Neural cell (in vitro differentiated cells): ENCODE results near the gene ZBTB46. TPM values are rescaled to one million over a fixed set of nuclear protein-coding genes. Genes with fewer than 3 reads are reported as not detected.

Source experiments
- H2AFZ ChIP-seq: fragments of 200-600, 300-800 bp; sonication (generic), shearing (Covaris generic); 2 replicates; pipeline ENCODE4 v1.6.0; 2014; ENCODE audit warnings: low read depth, mild to moderate bottlenecking, antibody characterized with exemption, low read length, moderate library complexity
- H3F3A ChIP-seq: fragments of 200-600 bp; shearing (Covaris generic); 2 replicates; pipeline ENCODE4 v1.6.1; 2016; ENCODE audit warnings: mild to moderate bottlenecking, moderate library complexity, mixed read lengths, antibody characterized with exemption, low read length; ENCODE audit not compliant: insufficient read depth, poor library complexity, severe bottlenecking
- H3K27ac ChIP-seq: fragments of 200-600, 300-800 bp; sonication (generic), shearing (Covaris generic); 2 replicates; pipeline ENCODE4 v1.5.1; 2014; ENCODE audit warnings: mild to moderate bottlenecking, low read length, moderate library complexity
- H3K27me3 ChIP-seq: fragments of 300-800, 200-600 bp; sonication (generic), shearing (Covaris generic); 2 replicates; pipeline ENCODE4 v1.6.0; 2014; ENCODE audit warnings: mild to moderate bottlenecking, low read depth, low read length, moderate library complexity; ENCODE audit not compliant: insufficient read depth
- H3K36me3 ChIP-seq: fragments of 300-800, 200-600 bp; sonication (generic), shearing (Covaris generic); 2 replicates; pipeline ENCODE4 v1.5.1; 2014; ENCODE audit warnings: mild to moderate bottlenecking, antibody characterized with exemption, low read length, moderate library complexity; ENCODE audit not compliant: insufficient read depth
- H3K4me2 ChIP-seq: fragments of 300-800, 200-600 bp; sonication (generic), shearing (Covaris generic); 2 replicates; pipeline ENCODE4 v1.6.0; 2014; ENCODE audit warnings: mild to moderate bottlenecking, low read length
- H3K4me3 ChIP-seq: fragments of 300-800, 200-600 bp; sonication (generic), shearing (Covaris generic); 2 replicates; pipeline ENCODE4 v1.5.1; 2014; ENCODE audit warnings: mild to moderate bottlenecking, low read length, moderate library complexity
- H3K79me2 ChIP-seq: fragments of 200-600 bp; shearing (Covaris generic); replicated peaks from 2 replicates; pipeline ENCODE4 v1.6.0; 2014; ENCODE audit warnings: mild to moderate bottlenecking, low read length, moderate library complexity; ENCODE audit not compliant: insufficient read depth
- H3K9ac ChIP-seq: fragments of 300-800, 200-600 bp; sonication (generic), shearing (Covaris generic); 2 replicates; pipeline ENCODE4 v1.6.1; 2016; ENCODE audit warnings: mild to moderate bottlenecking, low read length, mixed read lengths
- H3K9me2 ChIP-seq: fragments of 200-600 bp; shearing (Covaris generic); 2 replicates; pipeline ENCODE4 v1.6.1; 2016; ENCODE audit warnings: mild to moderate bottlenecking, low read length, mixed read lengths; ENCODE audit not compliant: insufficient read depth
- H3K9me3 ChIP-seq: fragments of 200-600, 300-800 bp; sonication (generic), shearing (Covaris generic); 2 replicates; pipeline ENCODE4 v1.6.1; 2016; ENCODE audit warnings: mild to moderate bottlenecking, mixed run types, low read length, moderate library complexity, mixed read lengths
- H4K20me1 ChIP-seq: fragments of 200-600 bp; shearing (Covaris generic); 2 replicates; pipeline ENCODE4 v1.6.1; 2016; ENCODE audit warnings: mild to moderate bottlenecking, mixed run types; ENCODE audit not compliant: insufficient read depth
- CTCF ChIP-seq: fragments of 450-650 bp; IDR thresholded peaks from 2 replicates; pipeline ENCODE4 v1.5.1; 2014; ENCODE audit warnings: antibody characterized with exemption, mild to moderate bottlenecking, moderate library complexity; ENCODE audit not compliant: poor library complexity, severe bottlenecking
- EP300 ChIP-seq: fragments of 450-650 bp; conservative IDR thresholded peaks from 2 replicates; pipeline ENCODE4 v1.6.1; 2014; ENCODE audit warnings: antibody characterized with exemption, mild to moderate bottlenecking, moderate library complexity; ENCODE audit not compliant: poor library complexity, severe bottlenecking
- EZH2 ChIP-seq: fragments of 200-600, 300-800 bp; shearing (Covaris generic), sonication (generic); IDR thresholded peaks from 2 replicates; pipeline ENCODE4 v1.6.1; 2014; ENCODE audit warnings: antibody characterized with exemption, low read length, borderline replicate concordance, mild to moderate bottlenecking; ENCODE audit not compliant: insufficient read depth, poor library complexity, severe bottlenecking
- MXI1 ChIP-seq: fragments of 450-650 bp; conservative IDR thresholded peaks from 2 replicates; pipeline ENCODE4 v1.6.1; 2014; ENCODE audit warnings: antibody characterized with exemption, mild to moderate bottlenecking; ENCODE audit not compliant: poor library complexity, severe bottlenecking
- POLR2AphosphoS5 ChIP-seq: IDR thresholded peaks from 2 replicates; pipeline ENCODE4 v1.6.1; 2012
- RAD21 ChIP-seq: fragments of 450-650 bp; conservative IDR thresholded peaks from 2 replicates; pipeline ENCODE4 v1.6.1; 2014; ENCODE audit warnings: antibody characterized with exemption, mild to moderate bottlenecking, moderate library complexity
- SMC3 ChIP-seq: fragments of 450-650 bp; conservative IDR thresholded peaks from 2 replicates; pipeline ENCODE4 v1.6.1; 2014; ENCODE audit warnings: antibody characterized with exemption, mild to moderate bottlenecking, moderate library complexity; ENCODE audit not compliant: poor library complexity
- TAF1 ChIP-seq: IDR thresholded peaks from 2 replicates; pipeline ENCODE4 v1.6.1; 2012; ENCODE audit warnings: low read depth
- polyA plus RNA-seq: library from polyadenylated mRNA; depleted of rRNA; stranded (reverse); fragments of >200 nt; gene quantifications from 2 replicates; pipeline ENCODE4 v1.2.3, GENCODE V29; 2014
- TF ChIP-seq, protein P1 (sequence below): IDR thresholded peaks from 2 replicates; pipeline ENCODE4 v1.6.1; 2012; ENCODE audit warnings: borderline replicate concordance

The ZBTB46 gene
- polyA plus RNA-seq, 1 donor from 2014 or later = 15.0 TPM

DNA sequence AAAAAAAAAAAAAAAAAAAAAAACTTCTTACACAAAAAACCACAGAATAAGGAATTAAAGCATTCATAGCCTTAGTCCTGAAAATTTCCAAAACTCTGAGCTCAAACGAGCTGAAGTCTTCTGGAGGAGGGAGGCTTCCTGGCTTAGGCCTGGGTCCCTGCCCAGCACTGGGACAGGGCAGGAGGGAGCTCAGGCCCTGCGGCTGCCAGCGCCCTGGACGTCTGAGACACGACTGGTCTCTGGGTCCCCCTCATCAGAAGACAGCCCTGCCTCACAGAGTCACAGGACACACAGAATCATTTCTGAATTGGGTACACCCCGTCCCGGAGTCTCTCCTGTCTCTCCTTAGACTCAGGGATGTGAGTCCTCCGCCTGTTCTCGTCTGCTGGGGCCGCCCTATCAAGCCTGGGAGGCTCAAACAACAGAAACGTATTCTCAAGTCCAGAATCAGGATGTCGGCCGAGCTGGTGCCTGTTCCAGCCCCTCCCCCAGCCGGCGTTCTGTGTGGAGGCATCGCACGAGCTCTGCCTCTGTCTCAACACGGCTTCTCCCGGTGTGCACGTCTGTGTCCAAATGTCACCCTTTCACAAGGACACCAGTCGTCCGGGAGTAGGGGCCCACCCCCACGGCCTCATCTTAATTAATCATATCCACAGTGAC is 39.4 kb downstream of the ZBTB46 start:
- no peak overlapping the region for H3K27ac ChIP-seq
- H3K36me3 ChIP-seq = no peaks in the 10 kb centered on the region
- H3K9ac ChIP-seq = no peak overlapping the region
- TF ChIP-seq, protein P1, sequence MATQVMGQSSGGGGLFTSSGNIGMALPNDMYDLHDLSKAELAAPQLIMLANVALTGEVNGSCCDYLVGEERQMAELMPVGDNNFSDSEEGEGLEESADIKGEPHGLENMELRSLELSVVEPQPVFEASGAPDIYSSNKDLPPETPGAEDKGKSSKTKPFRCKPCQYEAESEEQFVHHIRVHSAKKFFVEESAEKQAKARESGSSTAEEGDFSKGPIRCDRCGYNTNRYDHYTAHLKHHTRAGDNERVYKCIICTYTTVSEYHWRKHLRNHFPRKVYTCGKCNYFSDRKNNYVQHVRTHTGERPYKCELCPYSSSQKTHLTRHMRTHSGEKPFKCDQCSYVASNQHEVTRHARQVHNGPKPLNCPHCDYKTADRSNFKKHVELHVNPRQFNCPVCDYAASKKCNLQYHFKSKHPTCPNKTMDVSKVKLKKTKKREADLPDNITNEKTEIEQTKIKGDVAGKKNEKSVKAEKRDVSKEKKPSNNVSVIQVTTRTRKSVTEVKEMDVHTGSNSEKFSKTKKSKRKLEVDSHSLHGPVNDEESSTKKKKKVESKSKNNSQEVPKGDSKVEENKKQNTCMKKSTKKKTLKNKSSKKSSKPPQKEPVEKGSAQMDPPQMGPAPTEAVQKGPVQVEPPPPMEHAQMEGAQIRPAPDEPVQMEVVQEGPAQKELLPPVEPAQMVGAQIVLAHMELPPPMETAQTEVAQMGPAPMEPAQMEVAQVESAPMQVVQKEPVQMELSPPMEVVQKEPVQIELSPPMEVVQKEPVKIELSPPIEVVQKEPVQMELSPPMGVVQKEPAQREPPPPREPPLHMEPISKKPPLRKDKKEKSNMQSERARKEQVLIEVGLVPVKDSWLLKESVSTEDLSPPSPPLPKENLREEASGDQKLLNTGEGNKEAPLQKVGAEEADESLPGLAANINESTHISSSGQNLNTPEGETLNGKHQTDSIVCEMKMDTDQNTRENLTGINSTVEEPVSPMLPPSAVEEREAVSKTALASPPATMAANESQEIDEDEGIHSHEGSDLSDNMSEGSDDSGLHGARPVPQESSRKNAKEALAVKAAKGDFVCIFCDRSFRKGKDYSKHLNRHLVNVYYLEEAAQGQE = no peak
- TF ChIP-seq CTCF = no peak
- TF ChIP-seq TAF1 = no peak
- TF ChIP-seq RAD21 = no peak
- no peak for TF ChIP-seq EP300
- no peak for TF ChIP-seq SMC3
- TF ChIP-seq MXI1 = no peak
- TF ChIP-seq EZH2 = no peak
- no peak for TF ChIP-seq POLR2AphosphoS5
- H3K4me3 ChIP-seq = no peak overlapping the region
- no peaks in the 10 kb centered on the region for H4K20me1 ChIP-seq
- H3K79me2 ChIP-seq = peaks cover 12% of the 10 kb centered on the region
- no peaks in the 10 kb centered on the region for H3F3A ChIP-seq
- no peaks in the 10 kb centered on the region for H3K9me2 ChIP-seq
- no peak overlapping the region for H2AFZ ChIP-seq
- no peaks in the 10 kb centered on the region for H3K9me3 ChIP-seq
- no peak overlapping the region for H3K4me2 ChIP-seq
- H3K27me3 ChIP-seq = no peaks in the 10 kb centered on the region

- H4K20me1 ChIP-seq = no peaks in the 10 kb centered on the region
- no peak overlapping the region for H3K4me3 ChIP-seq
- no peaks in the 10 kb centered on the region for H3K36me3 ChIP-seq
- no peaks in the 10 kb centered on the region for H3K9me2 ChIP-seq
- H3K9me3 ChIP-seq = no peaks in the 10 kb centered on the region
- no peaks in the 10 kb centered on the region for H3K27me3 ChIP-seq
- no peak overlapping the region for H3K4me2 ChIP-seq
- H3K79me2 ChIP-seq = peaks cover 12% of the 10 kb centered on the region
- no peak overlapping the region for H2AFZ ChIP-seq
- H3K27ac ChIP-seq = no peak overlapping the region
- peaks cover 3% of the 10 kb centered on the region for H3F3A ChIP-seq
- no peak for TF ChIP-seq RAD21
- TF ChIP-seq EP300 = no peak
- no peak for TF ChIP-seq POLR2AphosphoS5
- no peak for TF ChIP-seq CTCF
- TF ChIP-seq SMC3 = no peak
- no peak overlapping the region for H3K9ac ChIP-seq
Measured at GRCh38 chr20:63790572-63791168, 40.4 kb downstream of the ZBTB46 start.
